Astrocyte of the cerebellum (primary cell): Measurements from ENCODE around the gene PATL2.
"Not testable (repeated sequence)": the region's sequence is repeated elsewhere in the genome, so short reads cannot be mapped to it uniquely, and the experiment has no call there.

Experiments
- DNase-seq: peaks from one replicate; pipeline ENCODE4 v3.0.0-alpha.2; 2011; ENCODE audit warnings: low read depth
- H3K4me3 ChIP-seq: 2 replicates; pipeline ENCODE4 v1.5.1; 2011; ENCODE audit warnings: mild to moderate bottlenecking, low read depth, low read length, moderate library complexity
- CTCF ChIP-seq: IDR thresholded peaks from 2 replicates; pipeline ENCODE4 v1.5.1; 2012; ENCODE audit warnings: low read length, low read depth, moderate library complexity, mild to moderate bottlenecking; ENCODE audit errors: missing control alignments
- in situ Hi-C: cut with HindIII; loops from 2 replicates; pipeline ENCODE4 v1.10.0; 2017; ENCODE audit warnings: low sequenced_read_pairs

PATL2 gene

GRCh38 chr15:44726136-44726535 is 15.0 kb upstream of the PATL2 start:
- in situ Hi-C loops = no loop called here
- TF ChIP-seq CTCF = no peak
- no peak for DNase-seq
- no peak overlapping the region for H3K4me3 ChIP-seq

- DNase-seq = no peak
- H3K4me3 ChIP-seq = no peak overlapping the region
- TF ChIP-seq CTCF = no peak
- in situ Hi-C loops = no loop called here
Measured at GRCh38 chr15:44722011-44722410, 10.9 kb upstream of the PATL2 start.

- H3K4me3 ChIP-seq = no peak overlapping the region
- TF ChIP-seq CTCF = no peak
- in situ Hi-C loops = no loop called here
- DNase-seq = no peak
Measured at GRCh38 chr15:44720460-44721176, 9.5 kb upstream of the PATL2 start.

- in situ Hi-C loops, H3K4me3 ChIP-seq, DNase-seq: not testable (repeated sequence)
Measured at GRCh38 chr15:44720000-44720435, 8.9 kb upstream of the PATL2 start.

GRCh38 chr15:44719293-44719999 is 8.3 kb upstream of the PATL2 start:
- TF ChIP-seq CTCF = no peak
- DNase-seq = no peak
- in situ Hi-C loops = no loop called here
- H3K4me3 ChIP-seq = no peak overlapping the region

GRCh38 chr15:44718927-44719292 is 7.8 kb upstream of the PATL2 start:
- H3K4me3 ChIP-seq = no peak overlapping the region
- in situ Hi-C loops = no loop called here
- TF ChIP-seq CTCF = no peak
- no peak for DNase-seq
